DOHH2 (cell line): ENCODE results near the gene LSR.

Experiments used
- H3F3A ChIP-seq: fragments of 200-600 bp; sonication (generic), shearing (Covaris generic); 2 replicates; pipeline ENCODE4 v1.6.0; 2016; ENCODE audit warnings: antibody characterized with exemption, mild to moderate bottlenecking; ENCODE audit not compliant: control insufficient read depth, insufficient read depth
- H3K27ac ChIP-seq: fragments of 200-600 bp; sonication (generic); 2 replicates; pipeline ENCODE4 v1.5.1; 2014; ENCODE audit warnings: low read depth, mild to moderate bottlenecking, low read length, moderate library complexity
- H3K27me3 ChIP-seq: fragments of 200-600 bp; sonication (generic); 2 replicates; pipeline ENCODE4 v1.6.1; 2014; ENCODE audit warnings: mild to moderate bottlenecking, low read length, mixed read lengths; ENCODE audit not compliant: control insufficient read depth
- H3K36me3 ChIP-seq: fragments of 200-600 bp; sonication (generic); 2 replicates; pipeline ENCODE4 v1.6.1; 2014; ENCODE audit warnings: mild to moderate bottlenecking, low read length, moderate library complexity, mixed read lengths; ENCODE audit not compliant: control insufficient read depth
- H3K4me1 ChIP-seq: fragments of 200-600 bp; sonication (generic); 2 replicates; pipeline ENCODE4 v1.6.1; 2014; ENCODE audit warnings: mild to moderate bottlenecking, low read length, mixed read lengths; ENCODE audit not compliant: control insufficient read depth
- H3K4me2 ChIP-seq: fragments of 200-600 bp; sonication (generic); 2 replicates; pipeline ENCODE4 v1.6.0; 2014; ENCODE audit warnings: mild to moderate bottlenecking, low read length, moderate library complexity
- H3K4me3 ChIP-seq: fragments of 200-600 bp; sonication (generic); 2 replicates; pipeline ENCODE4 v1.5.1; 2014; ENCODE audit warnings: mild to moderate bottlenecking, low read length, mixed read lengths
- H3K79me2 ChIP-seq: fragments of 200-600 bp; sonication (generic); 2 replicates; pipeline ENCODE4 v1.6.1; 2014; ENCODE audit warnings: mild to moderate bottlenecking, low read length, mixed read lengths; ENCODE audit not compliant: control insufficient read depth
- H3K9me2 ChIP-seq: fragments of 200-600 bp; sonication (generic); replicated peaks from 2 replicates; pipeline ENCODE4 v1.6.1; 2014; ENCODE audit warnings: mild to moderate bottlenecking, low read length, mixed read lengths; ENCODE audit not compliant: control insufficient read depth
- H3K9me3 ChIP-seq: fragments of 200-600 bp; sonication (generic); 2 replicates; pipeline ENCODE4 v1.6.1; 2014; ENCODE audit warnings: antibody characterized with exemption, low read length, mixed read lengths; ENCODE audit not compliant: control insufficient read depth, insufficient read depth
- H4K20me1 ChIP-seq: fragments of 200-600 bp; sonication (generic); 2 replicates; pipeline ENCODE4 v1.6.0; 2014; ENCODE audit warnings: low read depth, mild to moderate bottlenecking, antibody characterized with exemption, low read length, moderate library complexity; ENCODE audit not compliant: control insufficient read depth, insufficient read depth
- CTCF ChIP-seq: fragments of 200-600 bp; sonication (generic); IDR thresholded peaks from one replicate; pipeline ENCODE4 v1.5.1; 2014; ENCODE audit warnings: antibody characterized with exemption, mild to moderate bottlenecking, low read depth, low read length; ENCODE audit not compliant: poor library complexity, severe bottlenecking
- EZH2phosphoT487 ChIP-seq: fragments of 200-600 bp; sonication (generic); IDR thresholded peaks from 2 replicates; pipeline ENCODE4 v1.6.1; 2017; ENCODE audit warnings: borderline replicate concordance, mild to moderate bottlenecking, antibody characterized with exemption, low read length, moderate library complexity, mixed read lengths

Gene LSR

DNA sequence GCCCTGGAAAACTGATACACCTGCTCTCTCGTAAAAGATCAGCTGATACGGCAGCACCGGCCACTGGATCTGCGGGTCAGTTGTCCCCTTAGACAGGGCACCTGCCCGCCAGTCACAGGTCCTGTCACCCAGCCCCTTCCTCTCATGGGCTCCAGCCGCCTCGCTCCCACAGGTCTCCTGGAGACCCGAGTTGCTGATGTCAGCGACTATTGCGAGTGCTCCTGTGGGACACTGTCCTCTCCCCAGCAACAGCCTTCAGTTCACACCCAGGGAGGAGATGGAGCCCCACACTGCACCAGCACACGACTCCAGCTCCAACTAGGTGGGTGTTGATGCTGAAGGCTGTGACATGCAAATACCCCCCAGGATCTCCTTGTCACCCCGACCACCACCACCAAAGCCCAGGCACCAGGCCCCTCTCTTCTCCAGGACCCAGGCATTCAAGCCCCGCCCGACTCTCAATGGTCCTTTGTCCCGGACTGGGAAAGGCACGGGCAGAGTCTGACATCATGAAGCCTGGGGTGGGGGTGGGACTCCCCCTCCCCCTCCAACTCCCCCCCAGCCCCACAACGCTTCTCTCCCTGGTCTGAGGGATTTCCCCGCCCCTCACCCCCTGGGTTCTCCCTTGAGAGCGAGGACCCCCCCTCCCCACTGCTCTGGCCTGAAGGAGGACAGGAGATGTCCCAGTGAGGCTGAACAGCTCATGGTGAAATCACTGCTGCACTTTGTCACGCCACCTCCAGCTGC is 41.8 kb downstream of the LSR start:
- H3K79me2 ChIP-seq, result no peaks in the 10 kb centered on the region
- no peak overlapping the region for H3K4me3 ChIP-seq
- H3K27ac ChIP-seq, result no peak overlapping the region
- H3K9me3 ChIP-seq, result no peaks in the 10 kb centered on the region
- no peaks in the 10 kb centered on the region for H3K36me3 ChIP-seq
- H3K27me3 ChIP-seq, result peaks cover 16% of the 10 kb centered on the region
- no peaks in the 10 kb centered on the region for H3K9me2 ChIP-seq
- H3F3A ChIP-seq, result peaks cover 21% of the 10 kb centered on the region
- H3K4me1 ChIP-seq, result peaks cover 57% of the 10 kb centered on the region
- H4K20me1 ChIP-seq, result no peaks in the 10 kb centered on the region
- TF ChIP-seq EZH2phosphoT487 (no peak), CTCF (no peak)
- no peak overlapping the region for H3K4me2 ChIP-seq

DNA sequence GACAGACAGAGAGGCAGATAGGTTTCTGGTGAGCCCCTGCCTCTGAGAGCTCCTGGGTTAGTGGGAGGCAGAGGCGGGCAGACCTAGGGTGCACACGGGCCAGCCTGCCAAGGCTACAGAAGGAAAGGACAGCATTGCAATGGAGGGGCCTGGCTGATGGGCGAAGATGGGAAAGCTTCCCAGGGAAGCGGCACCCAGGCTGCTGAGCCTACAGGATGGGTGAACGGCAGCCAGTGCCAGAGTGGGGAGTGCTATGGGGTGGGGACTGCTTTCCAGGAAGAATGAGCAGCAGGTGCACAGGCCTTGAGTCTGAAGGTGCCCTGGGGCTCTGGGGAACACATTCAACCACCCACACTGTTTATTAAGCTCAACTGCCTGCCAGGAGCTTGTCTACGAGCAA is 42.5 kb downstream of the LSR start:
- no peak overlapping the region for H3K27ac ChIP-seq
- H4K20me1 ChIP-seq, result no peaks in the 10 kb centered on the region
- no peaks in the 10 kb centered on the region for H3K79me2 ChIP-seq
- peaks cover 64% of the 10 kb centered on the region for H3K4me1 ChIP-seq
- TF ChIP-seq CTCF (no peak), EZH2phosphoT487 (no peak)
- no peaks in the 10 kb centered on the region for H3K36me3 ChIP-seq
- no peaks in the 10 kb centered on the region for H3K9me2 ChIP-seq
- no peaks in the 10 kb centered on the region for H3K9me3 ChIP-seq
- H3K4me2 ChIP-seq, result peak overlapping the region; percentile 81
- no peak overlapping the region for H3K4me3 ChIP-seq
- H3F3A ChIP-seq, result peaks cover 24% of the 10 kb centered on the region
- H3K27me3 ChIP-seq, result peaks cover 16% of the 10 kb centered on the region

- H3K4me2 ChIP-seq, result peak within 1 kb of the TSS; percentile 81
- peaks cover 16% of the 10 kb centered on the region for H3K27me3 ChIP-seq
These were observed 43.1 kb downstream of the LSR start, which contains the start of gene MAG for GRCh38 chr19:35291916-35292315. Gene MAG, plus strand, starts transcription at chr19:35292161. Its CDS starts 3,248 bp downstream, at chr19:35295409.

More at GRCh38 chr19:35291916-35292315, 43.1 kb downstream of the LSR start, which contains the start of gene MAG:
- no peaks in the 10 kb centered on the region for H3K79me2 ChIP-seq
- H3K9me3 ChIP-seq, result no peaks in the 10 kb centered on the region
- H3K4me1 ChIP-seq, result peaks cover 69% of the 10 kb centered on the region
- H3K9me2 ChIP-seq, result no peaks in the 10 kb centered on the region
- H3K36me3 ChIP-seq, result no peaks in the 10 kb centered on the region
- H3F3A ChIP-seq, result peaks cover 30% of the 10 kb centered on the region
- no peaks in the 10 kb centered on the region for H4K20me1 ChIP-seq
- peak within 1 kb of the TSS; percentile 30 for H3K4me3 ChIP-seq
- TF ChIP-seq EZH2phosphoT487 (no peak), CTCF (no peak)
- peak within 1 kb of the TSS; percentile 54 for H3K27ac ChIP-seq
